Vagina (tissue), 2 donors: ENCODE results near the gene KBTBD12. TPM values are rescaled to one million over a fixed set of nuclear protein-coding genes. Genes with fewer than 3 reads are reported as not detected.

Experiments used
- DNase-seq, 2 donors: peaks; one replicate each; pipeline ENCODE4 v3.0.0-alpha.2; 2017; ENCODE audit errors: extremely low spot score in 2 of 2
- H3K27ac ChIP-seq: fragments of 200-600 bp; sonication (generic); one replicate; pipeline ENCODE4 v1.5.1; 2019
- H3K27me3 ChIP-seq: fragments of 200-600 bp; sonication (generic); one replicate; pipeline ENCODE4 v1.5.1; 2019
- H3K36me3 ChIP-seq, 2 donors: fragments of 200-600 bp; sonication (generic); one replicate each; pipeline ENCODE4 v1.5.1; 2017 to 2019
- H3K4me1 ChIP-seq: fragments of 200-600 bp; sonication (generic); one replicate; pipeline ENCODE4 v1.5.1; 2019
- H3K4me3 ChIP-seq, 2 donors: fragments of 200-600 bp; sonication (generic); 1 replicate in 1 of 2; 2 replicates in 1 of 2; pipeline ENCODE4 v1.5.1; 2016 to 2019
- H3K9me3 ChIP-seq: fragments of 200-600 bp; sonication (generic); one replicate; pipeline ENCODE4 v1.5.1; 2019
- POLR2A ChIP-seq, 2 donors: fragments of 450-650 bp; IDR thresholded peaks; one replicate each; pipeline ENCODE4 v1.6.1; 2017; ENCODE audit warnings: antibody characterized with exemption in 2 of 2, mild to moderate bottlenecking in 2 of 2, moderate library complexity in 2 of 2
- POLR2AphosphoS5 ChIP-seq, 2 donors: sonication (generic); formaldehyde crosslinking; IDR thresholded peaks; one replicate each; pipeline ENCODE4 v1.9.0; 2017; ENCODE audit warnings: antibody characterized with exemption in 2 of 2, mild to moderate bottlenecking in 2 of 2, low read depth in 1 of 2; ENCODE audit not compliant: insufficient read depth in 1 of 2
- intact Hi-C: fragments of 100-400 bp; cut with DNase I; formaldehyde crosslinking; loops from one replicate; pipeline ENCODE4 v1.15.1; 2023
- total RNA-seq: library from RNA; depleted of rRNA; stranded (reverse); fragments of >200 nt; gene quantifications from one replicate; pipeline ENCODE4 v1.2.3, GENCODE V29; 2016
- TF ChIP-seq, protein P1 (sequence below), 3 experiments: fragments of 450-650 bp in 2 of 3; fragments of 200-600 bp in 1 of 3; sonication (generic) in 1 of 3; IDR thresholded peaks; one replicate each; pipeline ENCODE4 v1.5.1; 2017 to 2019; ENCODE audit warnings: antibody characterized with exemption in 3 of 3, mild to moderate bottlenecking in 2 of 3, moderate library complexity in 2 of 3

KBTBD12 gene
- total RNA-seq, 1 donor from 2014 or later, result not detected

DNA sequence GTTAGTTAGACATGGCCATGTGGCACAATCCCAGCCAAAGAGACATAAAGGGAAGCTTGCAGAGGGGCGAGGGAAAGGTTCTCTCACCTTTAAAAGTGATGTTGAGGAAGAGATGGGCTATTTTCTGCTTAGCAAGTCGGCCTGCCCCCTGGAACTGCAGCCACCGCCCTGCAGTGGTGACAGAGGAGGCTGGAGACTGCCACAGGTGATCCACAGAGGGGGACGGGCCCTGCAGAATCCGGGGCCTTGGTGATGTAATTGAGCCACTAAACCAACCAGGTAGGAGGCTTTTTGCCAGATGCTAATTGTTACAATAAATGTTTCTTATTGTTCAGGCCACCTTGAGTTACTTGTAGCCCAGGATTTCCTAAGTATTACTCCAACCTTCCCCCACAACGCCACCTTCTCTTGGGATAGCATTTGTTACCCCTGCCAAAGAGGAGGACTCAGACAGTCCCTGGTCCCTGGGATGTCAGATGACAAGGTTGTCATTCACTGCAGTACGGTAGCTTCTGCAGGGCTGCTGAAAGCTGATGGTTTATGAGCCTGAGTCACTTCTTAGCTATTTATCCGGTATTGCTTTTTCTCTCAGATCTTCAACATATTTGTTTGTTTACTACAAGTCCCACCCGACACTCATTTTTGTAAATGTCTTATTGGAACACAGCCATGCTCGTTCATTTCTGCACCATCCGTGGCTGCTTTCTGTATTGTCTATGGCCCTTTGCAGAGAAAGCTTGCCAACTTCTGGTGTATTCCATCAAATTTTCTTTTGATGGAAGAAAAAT, 73.9 kb downstream of the KBTBD12 start:
- Histone ChIP-seq H3K27me3 (no peaks in the 10 kb centered on the region), H3K27ac (no peak overlapping the region), H3K36me3 (no peaks in the 10 kb centered on the region), H3K9me3 (no peaks in the 10 kb centered on the region), H3K4me3 (no peak overlapping the region), H3K4me1 (no peaks in the 10 kb centered on the region)
- intact Hi-C loops, result no loop called here
- DNase-seq, result no peak
- TF ChIP-seq POLR2AphosphoS5 (IDR thresholded peaks at IDR 0.05; ENCODE audit: insufficient read depth in 1 of 2, low read depth in 1 of 2) (no peak), POLR2A (IDR thresholded peaks at IDR 0.05) (no peak)
- TF ChIP-seq, protein P1, sequence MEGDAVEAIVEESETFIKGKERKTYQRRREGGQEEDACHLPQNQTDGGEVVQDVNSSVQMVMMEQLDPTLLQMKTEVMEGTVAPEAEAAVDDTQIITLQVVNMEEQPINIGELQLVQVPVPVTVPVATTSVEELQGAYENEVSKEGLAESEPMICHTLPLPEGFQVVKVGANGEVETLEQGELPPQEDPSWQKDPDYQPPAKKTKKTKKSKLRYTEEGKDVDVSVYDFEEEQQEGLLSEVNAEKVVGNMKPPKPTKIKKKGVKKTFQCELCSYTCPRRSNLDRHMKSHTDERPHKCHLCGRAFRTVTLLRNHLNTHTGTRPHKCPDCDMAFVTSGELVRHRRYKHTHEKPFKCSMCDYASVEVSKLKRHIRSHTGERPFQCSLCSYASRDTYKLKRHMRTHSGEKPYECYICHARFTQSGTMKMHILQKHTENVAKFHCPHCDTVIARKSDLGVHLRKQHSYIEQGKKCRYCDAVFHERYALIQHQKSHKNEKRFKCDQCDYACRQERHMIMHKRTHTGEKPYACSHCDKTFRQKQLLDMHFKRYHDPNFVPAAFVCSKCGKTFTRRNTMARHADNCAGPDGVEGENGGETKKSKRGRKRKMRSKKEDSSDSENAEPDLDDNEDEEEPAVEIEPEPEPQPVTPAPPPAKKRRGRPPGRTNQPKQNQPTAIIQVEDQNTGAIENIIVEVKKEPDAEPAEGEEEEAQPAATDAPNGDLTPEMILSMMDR (IDR thresholded peaks at IDR 0.05), result no peak

DNA sequence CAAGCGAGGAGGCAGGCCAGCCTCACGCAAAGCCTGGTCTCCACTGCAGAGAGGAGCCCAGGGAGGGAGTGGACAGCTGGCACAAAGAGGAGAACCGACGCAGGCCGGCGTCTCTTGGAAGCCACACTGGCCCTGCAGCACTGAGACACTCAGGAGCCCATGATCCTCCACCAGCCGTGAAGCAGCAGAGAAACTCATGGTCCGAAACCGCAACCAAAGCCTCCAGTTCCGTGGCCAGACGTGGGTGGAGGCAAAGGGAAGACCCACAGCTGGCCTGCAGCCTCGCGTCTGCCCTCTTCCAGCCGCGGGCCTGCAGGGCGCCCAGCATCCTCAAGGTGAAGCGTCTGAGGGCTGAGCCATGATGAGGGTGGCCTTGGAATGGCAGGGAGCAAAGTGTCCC, 75.0 kb downstream of the KBTBD12 start:
- TF ChIP-seq, protein P1 (IDR thresholded peaks at IDR 0.05), result no peak
- TF ChIP-seq POLR2AphosphoS5 (IDR thresholded peaks at IDR 0.05; ENCODE audit: insufficient read depth in 1 of 2, low read depth in 1 of 2), result no peak
- Histone ChIP-seq H3K9me3 (no peaks in the 10 kb centered on the region), H3K4me3 (no peak overlapping the region), H3K4me1 (no peaks in the 10 kb centered on the region), H3K27ac (no peak overlapping the region), H3K36me3 (no peaks in the 10 kb centered on the region), H3K27me3 (no peaks in the 10 kb centered on the region)
- no peak for DNase-seq
- intact Hi-C loops, result no loop called here

GRCh38 chr3:127990461-127990860, 75.4 kb downstream of the KBTBD12 start:
- Histone ChIP-seq H3K27ac (no peak overlapping the region), H3K9me3 (no peaks in the 10 kb centered on the region), H3K27me3 (no peaks in the 10 kb centered on the region), H3K36me3 (no peaks in the 10 kb centered on the region), H3K4me3 (no peak overlapping the region), H3K4me1 (no peaks in the 10 kb centered on the region)
- no peak for TF ChIP-seq POLR2A (IDR thresholded peaks at IDR 0.05)
- TF ChIP-seq, protein P1 (IDR thresholded peaks at IDR 0.05), result no peak
- no peak for TF ChIP-seq POLR2AphosphoS5 (IDR thresholded peaks at IDR 0.05; ENCODE audit: insufficient read depth in 1 of 2, low read depth in 1 of 2)
- DNase-seq, result no peak
- intact Hi-C loops, result no loop called here

DNA sequence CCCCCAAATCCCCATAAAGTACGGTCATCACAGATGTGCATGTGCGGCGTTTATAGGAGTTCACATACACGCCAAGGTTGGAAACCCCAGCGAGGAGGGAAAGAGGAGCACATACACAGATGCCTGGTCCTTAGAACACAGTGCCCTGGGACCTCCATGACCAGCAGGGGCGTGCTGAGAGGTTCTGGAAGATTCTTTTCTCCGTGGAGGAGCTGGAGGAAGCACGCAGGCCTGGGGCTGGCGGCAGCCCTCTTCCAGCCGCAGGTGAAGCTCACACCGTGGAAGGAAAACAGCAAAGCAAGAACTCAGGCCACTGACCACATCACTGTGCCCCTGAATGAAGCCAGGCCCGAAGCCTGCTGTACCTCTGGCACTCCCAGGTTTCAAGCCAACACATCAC, 76.2 kb downstream of the KBTBD12 start:
- H3K27me3 ChIP-seq, result no peaks in the 10 kb centered on the region
- no peak for DNase-seq
- H3K27ac ChIP-seq, result no peak overlapping the region
- intact Hi-C loops, result no loop called here
- H3K4me1 ChIP-seq, result no peaks in the 10 kb centered on the region
- H3K9me3 ChIP-seq, result no peaks in the 10 kb centered on the region
- TF ChIP-seq, protein P1 (IDR thresholded peaks at IDR 0.05), result no peak
- no peak for TF ChIP-seq POLR2AphosphoS5 (IDR thresholded peaks at IDR 0.05; ENCODE audit: insufficient read depth in 1 of 2, low read depth in 1 of 2)
- H3K36me3 ChIP-seq, result no peaks in the 10 kb centered on the region
- H3K4me3 ChIP-seq, result no peak overlapping the region

- no peak for DNase-seq
- Histone ChIP-seq H3K27ac (no peak overlapping the region), H3K9me3 (no peaks in the 10 kb centered on the region)
These were observed 76.6 kb downstream of the KBTBD12 start for GRCh38 chr3:127991681-127992080.

More at GRCh38 chr3:127991681-127992080, 76.6 kb downstream of the KBTBD12 start:
- intact Hi-C loops, result no loop called here
- Histone ChIP-seq H3K4me3 (no peak overlapping the region), H3K4me1 (no peaks in the 10 kb centered on the region), H3K36me3 (no peaks in the 10 kb centered on the region), H3K27me3 (no peaks in the 10 kb centered on the region)
- no peak for TF ChIP-seq POLR2AphosphoS5 (IDR thresholded peaks at IDR 0.05; ENCODE audit: insufficient read depth in 1 of 2, low read depth in 1 of 2)
